Measurements from ENCODE around the gene PLEKHH1. TPM values are rescaled to one million over a fixed set of nuclear protein-coding genes. Genes with fewer than 3 reads are reported as not detected.

The PLEKHH1 gene
- total and polyA plus RNA-seq, 2 donors (not counting 1 experiment from before 2014, with no cell fraction given) = 0.10 to 0.33 TPM

DNA sequence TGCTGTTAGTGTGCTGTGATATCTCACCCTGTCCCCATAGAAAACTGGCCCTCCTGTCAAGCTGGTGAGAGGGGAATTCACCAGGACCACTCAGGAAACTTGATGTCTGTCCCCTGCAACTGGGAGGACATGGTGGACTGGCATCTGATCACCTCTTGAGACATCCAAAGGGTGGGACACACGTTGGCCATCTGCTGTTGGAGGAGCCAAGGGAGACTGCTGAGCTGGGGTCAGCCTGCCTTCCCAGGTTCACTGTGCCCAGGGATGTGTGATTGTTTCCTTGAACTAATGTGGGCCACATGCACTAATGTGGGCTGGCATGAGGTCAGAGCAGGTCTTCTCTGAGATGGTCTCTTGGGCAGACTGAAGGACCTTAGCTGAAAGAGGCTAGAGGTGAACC lies 27.8 kb upstream of the PLEKHH1 start:
- Histone ChIP-seq H2AFZ (ENCODE audit: low read length) (no peak overlapping the region), H3K27ac (ENCODE audit: insufficient read depth, low read length) (no peak overlapping the region), H3K4me1 (ENCODE audit: control insufficient read depth, extremely low read depth, insufficient read depth, low read length) (no peaks in the 10 kb centered on the region), H3K4me3 (replicated peaks in 1 of 4; ENCODE audit: control extremely low read depth in 1 of 4, insufficient read depth in 1 of 4, low read depth in 3 of 4, low read length in 4 of 4) (no peak overlapping the region), H3K9ac (ENCODE audit: insufficient read depth, low read length) (no peak overlapping the region), H3K27me3 (ENCODE audit: control insufficient read depth, insufficient read depth, low read length) (no peaks in the 10 kb centered on the region), H3K79me2 (ENCODE audit: control insufficient read depth, insufficient read depth, low read length) (no peaks in the 10 kb centered on the region), H4K20me1 (ENCODE audit: control insufficient read depth, extremely low read depth, insufficient read depth, low read length) (no peaks in the 10 kb centered on the region), H3K9me3 (ENCODE audit: control insufficient read depth, insufficient read depth, low read depth, low read length) (no peaks in the 10 kb centered on the region), H3K36me3 (ENCODE audit: control insufficient read depth, insufficient read depth, low read length) (no peaks in the 10 kb centered on the region), H3K4me2 (ENCODE audit: extremely low read depth, insufficient read depth, low read length) (no peak overlapping the region)
- no peak for TF ChIP-seq EZH2 (IDR thresholded peaks at IDR 0.05; ENCODE audit: low read length, missing control alignments)
- TF ChIP-seq, protein P1, sequence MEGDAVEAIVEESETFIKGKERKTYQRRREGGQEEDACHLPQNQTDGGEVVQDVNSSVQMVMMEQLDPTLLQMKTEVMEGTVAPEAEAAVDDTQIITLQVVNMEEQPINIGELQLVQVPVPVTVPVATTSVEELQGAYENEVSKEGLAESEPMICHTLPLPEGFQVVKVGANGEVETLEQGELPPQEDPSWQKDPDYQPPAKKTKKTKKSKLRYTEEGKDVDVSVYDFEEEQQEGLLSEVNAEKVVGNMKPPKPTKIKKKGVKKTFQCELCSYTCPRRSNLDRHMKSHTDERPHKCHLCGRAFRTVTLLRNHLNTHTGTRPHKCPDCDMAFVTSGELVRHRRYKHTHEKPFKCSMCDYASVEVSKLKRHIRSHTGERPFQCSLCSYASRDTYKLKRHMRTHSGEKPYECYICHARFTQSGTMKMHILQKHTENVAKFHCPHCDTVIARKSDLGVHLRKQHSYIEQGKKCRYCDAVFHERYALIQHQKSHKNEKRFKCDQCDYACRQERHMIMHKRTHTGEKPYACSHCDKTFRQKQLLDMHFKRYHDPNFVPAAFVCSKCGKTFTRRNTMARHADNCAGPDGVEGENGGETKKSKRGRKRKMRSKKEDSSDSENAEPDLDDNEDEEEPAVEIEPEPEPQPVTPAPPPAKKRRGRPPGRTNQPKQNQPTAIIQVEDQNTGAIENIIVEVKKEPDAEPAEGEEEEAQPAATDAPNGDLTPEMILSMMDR (conservative IDR thresholded peaks at IDR 0.05 in 1 of 2, IDR thresholded peaks at IDR 0.05 in 1 of 2; ENCODE audit: low read depth in 1 of 2, low read length in 2 of 2) = no peak
- DNase-seq (ENCODE audit: low read depth in 2 of 2) = no peak

- no peak overlapping the region for H2AFZ ChIP-seq (ENCODE audit: low read length)
- H3K4me3 ChIP-seq (replicated peaks in 1 of 4; ENCODE audit: control extremely low read depth in 1 of 4, insufficient read depth in 1 of 4, low read depth in 3 of 4, low read length in 4 of 4) = no peak overlapping the region
- no peak overlapping the region for H3K9ac ChIP-seq (ENCODE audit: insufficient read depth, low read length)
- no peaks in the 10 kb centered on the region for H3K4me1 ChIP-seq (ENCODE audit: control insufficient read depth, extremely low read depth, insufficient read depth, low read length)
- no peaks in the 10 kb centered on the region for H3K9me3 ChIP-seq (ENCODE audit: control insufficient read depth, insufficient read depth, low read depth, low read length)
- H3K27ac ChIP-seq (ENCODE audit: insufficient read depth, low read length) = no peak overlapping the region
- H4K20me1 ChIP-seq (ENCODE audit: control insufficient read depth, extremely low read depth, insufficient read depth, low read length) = no peaks in the 10 kb centered on the region
- H3K79me2 ChIP-seq (ENCODE audit: control insufficient read depth, insufficient read depth, low read length) = no peaks in the 10 kb centered on the region
- no peak for DNase-seq (ENCODE audit: low read depth in 2 of 2)
- TF ChIP-seq, protein P1 (conservative IDR thresholded peaks at IDR 0.05 in 1 of 2, IDR thresholded peaks at IDR 0.05 in 1 of 2; ENCODE audit: low read depth in 1 of 2, low read length in 2 of 2) = no peak
- no peak for TF ChIP-seq EZH2 (IDR thresholded peaks at IDR 0.05; ENCODE audit: low read length, missing control alignments)
- H3K27me3 ChIP-seq (ENCODE audit: control insufficient read depth, insufficient read depth, low read length) = no peaks in the 10 kb centered on the region
- H3K36me3 ChIP-seq (ENCODE audit: control insufficient read depth, insufficient read depth, low read length) = no peaks in the 10 kb centered on the region
- H3K4me2 ChIP-seq (ENCODE audit: extremely low read depth, insufficient read depth, low read length) = no peak overlapping the region
These were observed 24.1 kb upstream of the PLEKHH1 start for GRCh38 chr14:67508956-67509355.

DNA sequence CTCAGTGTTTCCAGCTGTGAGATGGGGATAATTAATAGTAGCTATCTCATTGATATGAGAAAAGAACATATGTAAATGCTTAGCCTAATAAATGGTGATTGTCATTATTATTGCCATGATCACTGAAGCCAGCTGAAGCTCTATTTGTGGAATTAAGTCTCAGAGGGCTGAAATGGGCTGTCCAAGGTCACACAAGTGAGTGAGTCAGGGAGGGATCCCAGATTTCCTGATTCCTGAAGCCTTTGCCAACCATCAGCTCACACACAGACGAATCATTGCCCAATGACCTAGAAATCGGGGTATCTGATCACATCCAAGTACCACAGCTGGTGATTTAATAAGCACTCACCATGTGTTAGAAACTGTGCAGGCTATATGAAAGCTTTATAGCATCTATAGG lies 23.0 kb upstream of the PLEKHH1 start:
- DNase-seq (ENCODE audit: low read depth in 2 of 2) = peak; percentile 7 to 21
- H3K79me2 ChIP-seq (ENCODE audit: control insufficient read depth, insufficient read depth, low read length) = no peaks in the 10 kb centered on the region
- no peaks in the 10 kb centered on the region for H3K36me3 ChIP-seq (ENCODE audit: control insufficient read depth, insufficient read depth, low read length)
- H4K20me1 ChIP-seq (ENCODE audit: control insufficient read depth, extremely low read depth, insufficient read depth, low read length) = no peaks in the 10 kb centered on the region
- H3K27me3 ChIP-seq (ENCODE audit: control insufficient read depth, insufficient read depth, low read length) = no peaks in the 10 kb centered on the region
- no peak overlapping the region for H2AFZ ChIP-seq (ENCODE audit: low read length)
- H3K9ac ChIP-seq (ENCODE audit: insufficient read depth, low read length) = no peak overlapping the region
- no peak overlapping the region for H3K4me3 ChIP-seq (replicated peaks in 1 of 4; ENCODE audit: control extremely low read depth in 1 of 4, insufficient read depth in 1 of 4, low read depth in 3 of 4, low read length in 4 of 4)
- TF ChIP-seq, protein P1 (conservative IDR thresholded peaks at IDR 0.05 in 1 of 2, IDR thresholded peaks at IDR 0.05 in 1 of 2; ENCODE audit: low read depth in 1 of 2, low read length in 2 of 2) = no peak
- no peak for TF ChIP-seq EZH2 (IDR thresholded peaks at IDR 0.05; ENCODE audit: low read length, missing control alignments)
- no peaks in the 10 kb centered on the region for H3K9me3 ChIP-seq (ENCODE audit: control insufficient read depth, insufficient read depth, low read depth, low read length)
- H3K4me2 ChIP-seq (ENCODE audit: extremely low read depth, insufficient read depth, low read length) = no peak overlapping the region
- no peak overlapping the region for H3K27ac ChIP-seq (ENCODE audit: insufficient read depth, low read length)
- H3K4me1 ChIP-seq (ENCODE audit: control insufficient read depth, extremely low read depth, insufficient read depth, low read length) = no peaks in the 10 kb centered on the region
